Loucy (cell line): ENCODE measurements around the gene CDC26.

Experiments used
- EZH2phosphoT487 ChIP-seq: fragments of 200-600 bp; IDR thresholded peaks from 2 replicates; pipeline ENCODE4 v1.6.1; 2018; ENCODE audit warnings: antibody characterized with exemption, mild to moderate bottlenecking, moderate library complexity, borderline replicate concordance
- TF ChIP-seq, protein P1 (sequence below): fragments of 200-600 bp; sonication (generic); conservative IDR thresholded peaks from 2 replicates; pipeline ENCODE4 v1.5.1; 2014; ENCODE audit warnings: mild to moderate bottlenecking, antibody characterized with exemption, low read length

DNA sequence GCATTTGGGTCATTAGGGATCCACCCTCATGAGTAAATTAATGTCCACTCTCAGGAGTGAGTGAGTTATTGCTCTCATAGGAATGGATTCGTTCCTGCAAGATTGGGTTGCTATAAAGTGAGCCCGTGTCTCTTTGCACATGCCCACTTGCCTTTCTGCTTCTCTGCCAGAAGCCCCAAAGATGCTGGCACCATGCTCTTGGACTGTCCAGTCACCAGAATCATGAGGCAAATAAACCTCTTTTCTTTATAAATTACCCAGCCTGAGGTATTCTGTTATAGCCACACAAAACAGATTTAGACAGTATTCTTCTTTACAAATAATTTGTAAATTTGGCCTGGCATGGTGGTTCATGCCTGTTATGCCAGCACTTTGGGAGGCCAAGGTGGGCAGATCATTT is 24.6 kb downstream of the CDC26 start:
- TF ChIP-seq, protein P1, sequence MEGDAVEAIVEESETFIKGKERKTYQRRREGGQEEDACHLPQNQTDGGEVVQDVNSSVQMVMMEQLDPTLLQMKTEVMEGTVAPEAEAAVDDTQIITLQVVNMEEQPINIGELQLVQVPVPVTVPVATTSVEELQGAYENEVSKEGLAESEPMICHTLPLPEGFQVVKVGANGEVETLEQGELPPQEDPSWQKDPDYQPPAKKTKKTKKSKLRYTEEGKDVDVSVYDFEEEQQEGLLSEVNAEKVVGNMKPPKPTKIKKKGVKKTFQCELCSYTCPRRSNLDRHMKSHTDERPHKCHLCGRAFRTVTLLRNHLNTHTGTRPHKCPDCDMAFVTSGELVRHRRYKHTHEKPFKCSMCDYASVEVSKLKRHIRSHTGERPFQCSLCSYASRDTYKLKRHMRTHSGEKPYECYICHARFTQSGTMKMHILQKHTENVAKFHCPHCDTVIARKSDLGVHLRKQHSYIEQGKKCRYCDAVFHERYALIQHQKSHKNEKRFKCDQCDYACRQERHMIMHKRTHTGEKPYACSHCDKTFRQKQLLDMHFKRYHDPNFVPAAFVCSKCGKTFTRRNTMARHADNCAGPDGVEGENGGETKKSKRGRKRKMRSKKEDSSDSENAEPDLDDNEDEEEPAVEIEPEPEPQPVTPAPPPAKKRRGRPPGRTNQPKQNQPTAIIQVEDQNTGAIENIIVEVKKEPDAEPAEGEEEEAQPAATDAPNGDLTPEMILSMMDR = no peak
- no peak for TF ChIP-seq EZH2phosphoT487
